Activated naive CD8-positive, alpha-beta T cell treated with anti-CD3 and anti-CD28 coated beads, Interleukin-2, amount 10 ng/mL, durations not matched to agents 7 days and 5 days (primary cell): Measurements from ENCODE around the gene CNOT1. TPM values are rescaled to one million over a fixed set of nuclear protein-coding genes. Genes with fewer than 3 reads are reported as not detected.

ENCODE experiments used
- ATAC-seq: fragments of 150-1000 bp; cut with Tn5 transposase; one replicate; pipeline ENCODE4 v1.10.0; 2021; ENCODE audit warnings: low read depth, moderate library complexity
- POLR2A ChIA-PET: fragments of 350-600 bp; sonication (Branson Sonifier 250); formaldehyde crosslinking; loops from one replicate; lab custom pipeline; 2021; ENCODE audit warnings: antibody characterized with exemption; lab: Charles Lee
- DNase-seq: peaks from one replicate; pipeline ENCODE4 v3.0.0; 2021
- H3K27ac Mint-ChIP-seq: one replicate; pipeline ENCODE4 v1.8.0; 2022; ENCODE audit warnings: mild to moderate bottlenecking, mixed read lengths
- H3K27me3 Mint-ChIP-seq: one replicate; pipeline ENCODE4 v1.8.0; 2022; ENCODE audit warnings: mild to moderate bottlenecking, moderate library complexity, mixed read lengths
- H3K36me3 Mint-ChIP-seq: one replicate; pipeline ENCODE4 v1.8.0; 2021; ENCODE audit warnings: mild to moderate bottlenecking, mixed read lengths
- H3K4me1 Mint-ChIP-seq: one replicate; pipeline ENCODE4 v1.8.0; 2021; ENCODE audit warnings: mixed read lengths
- H3K4me3 Mint-ChIP-seq: one replicate; pipeline ENCODE4 v1.8.0; 2022; ENCODE audit warnings: mild to moderate bottlenecking, moderate library complexity, mixed read lengths
- H3K9me3 Mint-ChIP-seq: one replicate; pipeline ENCODE4 v1.8.0; 2021; ENCODE audit warnings: mixed read lengths
- total RNA-seq, 2 experiments: library from RNA; stranded (reverse); gene quantifications; one replicate each; pipeline ENCODE4 v1.2.3, GENCODE V29; 2021

Gene CNOT1
- total RNA-seq, 2 experiments from 2014 or later: 242 to 249 TPM

GRCh38 chr16:58481226-58481869 lies 148.3 kb downstream of the CNOT1 start:
- POLR2A ChIA-PET: no interaction called here
- H3K27ac Mint-ChIP-seq: no peak overlapping the region
- no peak for DNase-seq
- peaks cover 9% of the 10 kb centered on the region for H3K27me3 Mint-ChIP-seq
- no peaks in the 10 kb centered on the region for H3K4me1 Mint-ChIP-seq
- no peak for ATAC-seq
- no peaks in the 10 kb centered on the region for H3K9me3 Mint-ChIP-seq
- H3K4me3 Mint-ChIP-seq: no peak overlapping the region
- H3K36me3 Mint-ChIP-seq: no peaks in the 10 kb centered on the region

DNA sequence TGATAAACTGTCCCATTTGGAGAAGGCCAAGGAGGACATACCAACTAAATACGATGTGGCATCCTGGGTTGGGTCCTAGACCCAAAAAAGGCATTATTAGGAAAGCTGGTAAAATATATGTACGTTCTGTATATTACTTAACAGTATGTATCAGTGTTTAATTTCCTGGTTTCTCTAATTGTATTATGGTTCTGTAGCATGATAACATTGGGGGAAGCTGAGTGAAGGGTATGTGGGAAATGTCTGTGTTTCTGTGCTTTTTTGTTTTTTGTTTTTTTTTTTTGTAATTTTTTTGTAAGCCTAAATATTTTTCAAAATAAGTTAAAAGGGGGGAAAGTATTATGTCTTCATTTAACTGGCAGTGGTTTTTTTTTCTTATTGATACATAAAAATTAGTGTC lies 151.2 kb downstream of the CNOT1 start:
- no peak for DNase-seq
- H3K9me3 Mint-ChIP-seq: no peaks in the 10 kb centered on the region
- H3K36me3 Mint-ChIP-seq: no peaks in the 10 kb centered on the region
- H3K4me1 Mint-ChIP-seq: no peaks in the 10 kb centered on the region
- peaks cover 9% of the 10 kb centered on the region for H3K27me3 Mint-ChIP-seq
- H3K27ac Mint-ChIP-seq: no peak overlapping the region
- POLR2A ChIA-PET: no interaction called here
- no peak overlapping the region for H3K4me3 Mint-ChIP-seq
- no peak for ATAC-seq

- no peak for ATAC-seq
- Mint-ChIP-seq H3K4me3 (no peak overlapping the region), H3K36me3 (no peaks in the 10 kb centered on the region), H3K9me3 (no peaks in the 10 kb centered on the region), H3K27me3 (peaks cover 11% of the 10 kb centered on the region), H3K4me1 (no peaks in the 10 kb centered on the region), H3K27ac (no peak overlapping the region)
- no peak for DNase-seq
- POLR2A ChIA-PET: no interaction called here
These were observed 152.8 kb downstream of the CNOT1 start for GRCh38 chr16:58476791-58477190.

GRCh38 chr16:58475091-58475619 lies 154.5 kb downstream of the CNOT1 start:
- H3K4me3 Mint-ChIP-seq: no peak overlapping the region
- H3K9me3 Mint-ChIP-seq: no peaks in the 10 kb centered on the region
- POLR2A ChIA-PET: interaction anchor here (0.7 kb wide), 1 partner anchor 226 kb away, joined by 3 read pairs; no protein-coding TSS in a partner anchor
- no peak overlapping the region for H3K27ac Mint-ChIP-seq
- H3K36me3 Mint-ChIP-seq: no peaks in the 10 kb centered on the region
- DNase-seq (no peak), ATAC-seq (no peak)
- H3K27me3 Mint-ChIP-seq: peaks cover 10% of the 10 kb centered on the region
- H3K4me1 Mint-ChIP-seq: no peaks in the 10 kb centered on the region

DNA sequence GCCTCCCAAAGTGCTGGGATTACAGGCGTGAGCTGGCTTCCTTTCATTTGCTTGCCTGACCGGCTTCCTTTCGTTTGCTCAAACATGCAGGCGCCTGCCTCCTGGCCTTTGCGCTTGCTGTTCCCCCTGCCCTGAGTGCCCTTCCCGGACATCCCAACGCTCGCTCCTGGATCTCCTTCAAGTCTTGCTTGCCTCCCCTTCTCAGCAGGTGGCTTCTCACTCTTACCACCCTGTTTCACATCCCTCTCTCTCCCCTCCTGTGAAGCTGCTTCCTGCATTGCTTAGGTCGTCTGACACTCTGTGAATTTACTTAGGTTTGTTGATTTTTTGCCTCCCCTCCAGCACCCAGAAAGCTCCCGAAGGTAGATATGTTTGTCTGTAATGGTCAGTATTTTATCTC lies 155.3 kb downstream of the CNOT1 start:
- DNase-seq (no peak), ATAC-seq (no peak)
- H3K4me3 Mint-ChIP-seq: no peak overlapping the region
- H3K4me1 Mint-ChIP-seq: no peaks in the 10 kb centered on the region
- no peak overlapping the region for H3K27ac Mint-ChIP-seq
- POLR2A ChIA-PET: interaction anchor here (0.5 kb wide), 1 partner anchor 12 kb away, joined by 3 read pairs; no protein-coding TSS in a partner anchor
- peaks cover 14% of the 10 kb centered on the region for H3K27me3 Mint-ChIP-seq
- no peaks in the 10 kb centered on the region for H3K36me3 Mint-ChIP-seq
- no peaks in the 10 kb centered on the region for H3K9me3 Mint-ChIP-seq

GRCh38 chr16:58472827-58473226 lies 156.8 kb downstream of the CNOT1 start:
- Mint-ChIP-seq H3K27me3 (peaks cover 21% of the 10 kb centered on the region), H3K9me3 (no peaks in the 10 kb centered on the region), H3K36me3 (no peaks in the 10 kb centered on the region), H3K4me3 (no peak overlapping the region), H3K4me1 (no peaks in the 10 kb centered on the region), H3K27ac (no peak overlapping the region)
- POLR2A ChIA-PET: no interaction called here
- no peak for ATAC-seq
- DNase-seq: no peak

- Mint-ChIP-seq H3K27ac (no peak overlapping the region), H3K27me3 (peaks cover 25% of the 10 kb centered on the region), H3K4me3 (no peak overlapping the region), H3K4me1 (no peaks in the 10 kb centered on the region), H3K36me3 (no peaks in the 10 kb centered on the region), H3K9me3 (no peaks in the 10 kb centered on the region)
- POLR2A ChIA-PET: no interaction called here
- ATAC-seq: no peak
- DNase-seq: no peak
These were observed 157.4 kb downstream of the CNOT1 start for GRCh38 chr16:58472266-58472665.

DNA sequence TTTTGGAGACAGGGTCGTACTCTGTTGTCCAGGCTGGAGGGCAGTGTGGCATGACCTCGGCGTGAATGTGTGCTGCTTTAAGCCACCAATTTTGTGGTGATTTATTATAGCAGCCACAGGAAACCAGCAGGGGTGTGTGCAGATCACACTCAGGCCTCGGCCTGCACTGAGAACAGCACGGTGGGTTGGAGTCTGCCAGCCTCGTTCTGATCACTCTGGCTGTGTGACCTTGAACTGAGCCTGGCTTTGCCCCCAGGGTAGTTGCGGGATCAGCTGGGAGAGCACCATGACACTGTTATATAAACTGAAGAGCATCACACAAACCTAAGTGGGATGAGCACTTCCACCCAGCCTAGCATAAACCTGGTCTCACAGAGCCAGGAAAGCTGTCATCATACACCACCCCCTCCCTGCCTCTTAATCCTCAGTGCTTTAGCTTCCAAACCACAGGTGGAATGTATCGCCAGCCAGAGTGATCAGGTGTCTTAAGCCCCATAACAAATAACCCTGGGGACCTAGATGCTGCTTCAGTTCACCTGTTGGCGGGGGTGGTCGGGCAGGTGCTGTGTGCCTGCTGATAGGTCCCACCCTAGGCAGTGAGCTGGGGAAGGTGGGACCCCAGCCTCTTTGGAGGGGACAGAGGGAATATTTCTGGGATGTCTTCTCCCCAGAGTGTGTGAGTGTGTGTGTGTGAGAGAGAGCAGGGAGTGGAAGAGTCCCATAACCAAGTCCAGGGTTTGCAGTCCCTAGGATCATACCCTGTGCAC lies 158.2 kb downstream of the CNOT1 start:
- peaks cover 30% of the 10 kb centered on the region for H3K27me3 Mint-ChIP-seq
- H3K4me1 Mint-ChIP-seq: no peaks in the 10 kb centered on the region
- POLR2A ChIA-PET: interaction anchor here (0.7 kb wide), 1 partner anchor 228 kb away, joined by 3 read pairs; no protein-coding TSS in a partner anchor
- ATAC-seq (no peak), DNase-seq (peak; percentile 7)
- no peak overlapping the region for H3K27ac Mint-ChIP-seq
- no peaks in the 10 kb centered on the region for H3K36me3 Mint-ChIP-seq
- H3K9me3 Mint-ChIP-seq: no peaks in the 10 kb centered on the region
- H3K4me3 Mint-ChIP-seq: no peak overlapping the region

Other genes with a start within 250 kb of the CNOT1 start
- 10 to 100 TPM; 10.2 to 11.1 TPM for gene GINS3, start 237.4 kb downstream of the CNOT1 start, total RNA-seq
- gene NDRG4, start 129.7 kb downstream of the CNOT1 start, total RNA-seq: 1 to 10 TPM; 3.2 to 4.1 TPM
- gene SETD6, start 114.3 kb downstream of the CNOT1 start, total RNA-seq: 10 to 100 TPM; 19.1 to 23.5 TPM
- gene SLC38A7, start 54.9 kb upstream of the CNOT1 start, total RNA-seq: 10 to 100 TPM; 10.8 to 11.8 TPM
- gene GOT2, start 104.5 kb upstream of the CNOT1 start, total RNA-seq: 10 to 100 TPM; 62.7 to 68.5 TPM